GM04503 (cell line): Measurements from ENCODE around the gene LMX1A.
A peak's percentile ranks its signal among the peaks of the same experiment; 100 is the strongest.

ENCODE experiments used
- DNase-seq: peaks from one replicate; pipeline ENCODE4 v3.0.0-alpha.2; 2012; ENCODE audit warnings: low read depth

LMX1A gene

GRCh38 chr1:165265196-165265838 lies 91.2 kb downstream of the LMX1A start:
- DNase-seq, result no peak

- DNase-seq, result no peak
Measured at GRCh38 chr1:165259706-165260428, 96.6 kb downstream of the LMX1A start.

DNA sequence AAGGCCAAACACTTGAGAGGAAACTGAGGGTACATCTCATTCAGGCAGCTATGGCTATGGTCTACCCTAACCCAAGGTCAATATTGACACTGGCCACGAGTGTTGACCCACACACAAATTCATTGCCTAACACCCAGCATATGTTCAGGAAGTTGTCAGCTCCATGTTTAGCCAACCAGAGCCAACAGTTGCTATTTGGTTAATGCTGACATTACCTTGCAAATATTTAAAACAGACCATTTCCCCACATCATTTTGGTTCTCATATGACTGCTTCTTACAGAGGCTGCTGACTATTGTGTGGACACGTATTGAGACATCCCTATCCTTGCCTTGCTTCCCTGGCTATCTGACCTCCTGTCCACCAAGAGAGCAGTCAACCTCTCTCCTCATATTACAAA lies 97.3 kb downstream of the LMX1A start:
- DNase-seq, result no peak

GRCh38 chr1:165257969-165258459 lies 98.5 kb downstream of the LMX1A start:
- peak; percentile 11 for DNase-seq

GRCh38 chr1:165254896-165255625 lies 101.5 kb downstream of the LMX1A start:
- no peak for DNase-seq

DNA sequence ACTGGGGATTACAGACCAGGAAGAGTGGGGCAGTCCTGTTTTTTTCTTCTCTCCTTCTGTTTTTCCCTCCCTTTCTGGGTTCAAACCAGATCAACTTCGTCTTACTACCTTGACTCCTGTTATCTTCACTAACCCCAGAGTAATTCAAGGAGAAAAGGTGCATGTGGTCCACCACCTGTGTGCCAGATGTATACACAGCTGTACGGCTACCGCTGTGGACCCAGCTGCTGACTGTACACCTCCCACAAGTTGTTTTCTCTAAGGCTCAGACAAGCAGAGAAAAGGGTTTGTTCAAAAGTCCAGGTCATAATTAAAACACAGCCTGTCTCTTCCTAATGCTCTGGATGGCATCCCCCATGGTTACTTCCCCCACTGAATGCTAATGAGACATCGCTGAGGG lies 102.1 kb downstream of the LMX1A start:
- no peak for DNase-seq

GRCh38 chr1:165253818-165254254 lies 102.7 kb downstream of the LMX1A start:
- no peak for DNase-seq

DNA sequence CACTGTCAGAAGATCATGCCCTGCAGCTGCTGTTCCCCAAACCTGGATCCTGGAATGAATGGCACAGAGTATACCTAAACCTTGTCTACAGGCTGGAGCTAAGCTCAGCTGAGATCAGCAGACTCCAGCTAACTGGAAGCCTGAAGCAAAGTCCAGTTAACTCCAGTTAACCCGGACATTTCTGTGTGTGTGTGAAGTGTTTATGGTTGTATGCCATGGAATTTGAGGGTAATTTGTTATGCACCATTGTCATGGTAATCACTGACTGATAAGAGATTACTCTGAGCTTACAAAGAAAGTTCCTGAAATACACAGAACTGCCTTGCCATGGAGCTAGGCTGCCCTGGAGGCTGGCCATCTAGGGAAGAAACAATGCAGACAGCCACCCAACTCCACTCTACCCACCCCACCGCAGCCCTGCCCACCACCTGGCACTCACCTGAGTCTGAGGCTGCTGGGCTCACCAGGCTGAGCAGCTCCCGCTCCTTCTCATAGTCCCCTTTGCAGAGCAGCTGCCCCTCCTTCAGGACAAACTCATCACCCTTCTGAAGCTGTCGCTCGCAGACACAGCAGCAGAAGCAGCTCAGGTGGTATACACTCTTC lies 107.4 kb downstream of the LMX1A start:
- no peak for DNase-seq

DNA sequence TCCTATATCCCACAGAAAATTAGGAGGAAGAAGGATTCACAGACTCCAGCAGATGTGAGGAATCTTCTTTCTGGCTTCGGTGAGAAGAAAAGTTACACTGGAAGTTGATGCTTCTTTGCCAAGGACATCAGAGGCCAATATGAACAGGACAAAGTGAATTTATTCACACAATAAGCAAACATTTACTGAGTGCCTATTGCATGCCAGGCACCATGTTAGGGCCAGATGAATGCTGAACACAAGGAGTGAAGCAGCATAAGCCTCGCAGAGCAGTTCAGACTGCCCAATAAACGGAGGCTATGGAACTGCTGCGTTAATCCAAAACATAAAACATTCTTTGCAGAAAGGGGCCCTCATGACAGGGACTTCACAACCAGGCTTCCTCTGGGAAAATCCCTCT lies 114.6 kb downstream of the LMX1A start:
- DNase-seq, result no peak

DNA sequence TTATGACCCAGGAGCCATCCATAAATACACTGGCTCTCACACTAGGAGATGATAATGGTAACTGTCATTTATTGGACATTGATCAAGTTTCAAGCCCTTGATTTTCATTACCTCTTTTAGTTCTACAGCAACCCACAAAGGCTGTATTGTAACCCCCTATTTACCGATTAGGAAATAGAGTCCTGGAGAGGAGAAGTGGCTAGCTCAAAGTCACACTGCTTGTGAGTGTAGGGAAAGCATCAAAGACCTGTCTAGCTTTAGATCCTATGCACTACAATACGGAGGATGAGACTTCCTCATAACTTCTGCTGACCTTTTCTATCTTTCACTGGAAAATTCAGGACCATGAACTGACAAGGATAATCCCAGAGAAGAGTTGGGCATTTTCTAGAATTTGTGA lies 115.2 kb downstream of the LMX1A start:
- no peak for DNase-seq

- no peak for DNase-seq
Measured at GRCh38 chr1:165240492-165240891, 116.0 kb downstream of the LMX1A start.

DNA sequence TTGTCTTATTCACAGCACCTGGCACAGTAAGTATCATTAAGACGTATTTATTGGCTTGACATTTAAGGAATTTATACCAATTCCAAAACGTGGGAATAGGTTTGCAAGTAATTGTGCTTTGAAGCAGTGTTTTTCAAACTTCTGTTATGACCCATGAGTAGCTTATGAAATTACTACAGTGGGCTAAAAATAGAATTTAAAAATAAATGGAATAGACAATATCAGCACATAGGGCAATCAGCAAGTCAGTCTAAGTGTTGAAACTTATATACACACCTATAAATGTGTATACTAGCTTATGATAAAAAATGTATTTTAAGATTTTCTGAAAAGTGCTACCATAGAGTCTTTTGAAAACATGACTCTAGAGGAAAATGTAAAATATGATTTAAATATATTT lies 116.6 kb downstream of the LMX1A start:
- DNase-seq, result no peak

GRCh38 chr1:165235777-165236291 lies 120.7 kb downstream of the LMX1A start:
- no peak for DNase-seq

DNA sequence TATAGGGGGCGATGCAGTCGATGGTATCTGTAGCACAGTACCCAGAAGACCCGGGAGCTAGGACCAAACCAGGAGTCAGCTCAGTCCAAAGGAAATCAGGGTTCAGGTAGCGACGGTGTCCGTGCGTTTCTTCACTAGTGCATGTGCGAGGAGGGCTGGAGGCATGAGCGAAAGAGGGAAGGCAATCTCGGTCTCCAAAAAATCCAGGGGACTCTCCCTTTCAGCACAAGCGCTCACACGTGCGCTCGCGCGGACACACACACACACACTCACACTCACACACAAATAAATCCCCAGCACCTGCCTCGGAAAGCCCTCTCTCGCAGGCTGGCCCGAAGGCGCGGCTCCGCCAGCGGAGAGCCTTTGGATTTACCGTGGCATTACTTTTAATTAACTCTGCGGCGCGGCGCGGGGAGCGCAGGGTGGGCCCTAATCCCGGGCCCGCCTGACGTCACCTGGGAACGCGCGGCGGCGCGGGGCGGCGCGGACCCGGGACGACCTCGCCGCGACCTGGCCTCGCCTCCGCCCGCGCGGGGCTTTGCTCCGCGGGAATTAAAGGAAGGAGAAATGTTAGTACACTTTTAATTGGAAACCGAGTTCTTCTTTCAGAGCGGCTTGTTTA lies 121.2 kb downstream of the LMX1A start:
- no peak for DNase-seq

DNA sequence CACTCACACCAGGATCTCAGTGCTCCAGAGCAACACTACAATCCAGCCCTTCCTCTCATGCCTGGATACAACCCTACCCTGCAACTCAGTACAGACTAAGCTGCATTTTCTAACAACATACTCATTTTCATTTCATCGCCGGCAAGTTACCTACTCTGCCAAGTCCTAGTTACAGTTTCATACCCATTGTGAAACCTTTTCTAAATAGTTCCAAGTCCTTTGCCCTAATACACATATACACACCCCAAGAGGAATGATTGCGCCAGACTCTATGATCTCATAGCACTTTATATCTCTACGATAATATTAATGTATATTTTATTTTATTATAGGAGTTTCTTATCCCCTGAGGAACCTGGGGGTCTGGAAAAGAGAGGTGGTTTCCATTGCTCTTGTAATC lies 122.4 kb downstream of the LMX1A start:
- DNase-seq, result no peak

- DNase-seq, result no peak
Measured at GRCh38 chr1:165228676-165229075, 127.8 kb downstream of the LMX1A start.

GRCh38 chr1:165228111-165228655 lies 128.3 kb downstream of the LMX1A start:
- DNase-seq, result no peak

DNA sequence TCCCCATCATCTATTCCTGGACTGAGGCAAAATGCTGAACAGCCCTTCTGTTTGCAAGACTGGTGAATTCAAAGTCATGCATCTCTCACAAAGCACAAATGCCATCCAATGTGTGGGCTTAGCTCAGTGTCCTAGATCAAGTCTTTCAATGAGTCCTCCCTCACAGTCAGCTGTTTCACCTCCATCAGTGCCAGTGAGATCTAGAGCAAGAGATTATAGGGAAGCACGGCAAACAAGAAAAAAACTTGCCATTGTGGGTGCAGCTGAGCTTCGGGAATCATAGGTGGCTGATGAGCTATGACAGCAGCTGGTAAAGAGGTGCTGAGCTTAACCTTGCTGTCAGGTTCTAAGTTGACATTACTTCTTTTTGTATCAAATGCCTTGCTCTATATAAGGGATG lies 130.2 kb downstream of the LMX1A start:
- no peak for DNase-seq

GRCh38 chr1:165225650-165226049 lies 130.9 kb downstream of the LMX1A start:
- DNase-seq, result no peak

DNA sequence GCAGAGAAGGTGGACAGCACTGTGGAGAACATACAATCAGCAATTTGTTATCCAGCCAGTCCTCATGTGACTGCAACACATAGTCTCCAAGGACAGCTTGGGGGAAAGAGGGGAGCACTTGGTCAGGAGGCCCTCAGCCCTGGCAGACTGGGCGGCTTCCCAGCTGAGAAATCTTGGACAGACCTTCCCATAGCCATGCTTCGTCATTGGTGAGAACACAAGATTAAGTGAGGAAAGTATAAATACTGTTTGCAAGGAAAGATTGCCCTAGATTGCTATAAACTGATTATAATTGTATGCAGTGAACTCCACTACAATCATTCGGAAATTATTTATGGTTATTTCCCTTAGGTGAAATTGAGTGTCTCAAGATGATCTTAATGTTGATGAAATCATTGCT lies 131.5 kb downstream of the LMX1A start:
- no peak for DNase-seq

DNA sequence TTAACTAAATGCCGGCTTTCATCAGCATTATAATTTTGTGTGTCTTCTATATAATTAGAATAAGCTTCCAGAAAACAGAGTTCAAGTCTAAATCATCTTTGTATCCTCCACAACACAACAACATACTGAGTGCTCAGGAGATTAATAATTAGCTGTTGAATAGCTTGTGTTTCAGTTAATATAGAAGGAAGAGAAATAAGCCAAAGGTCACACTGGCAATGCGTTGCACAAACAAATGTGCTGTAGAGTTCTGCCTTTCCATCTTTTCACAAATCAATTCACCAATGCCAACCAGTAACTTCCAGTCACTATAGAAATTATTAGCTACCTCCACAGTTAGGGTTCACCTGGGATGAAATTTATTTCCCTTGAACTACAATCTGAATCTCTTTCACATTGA lies 132.0 kb downstream of the LMX1A start:
- DNase-seq, result no peak

- no peak for DNase-seq
Measured at GRCh38 chr1:165222580-165222979, 133.9 kb downstream of the LMX1A start.
